ENCODE data around the gene COL27A1. TPM values are rescaled to one million over a fixed set of nuclear protein-coding genes. Genes with fewer than 3 reads are reported as not detected.

COL27A1 gene
- total RNA-seq, 4 donors from 2014 or later, result 2.1 to 9.0 (median 3.8) TPM

GRCh38 chr9:114207845-114208244, 52.5 kb downstream of the COL27A1 start:
- intact Hi-C loops (cut with DNase I; ENCODE audit: low total_unique reads) (no loop called here), in situ Hi-C loops (cut with MboI; ENCODE audit: low pct_ligation_motif_present in 1 of 4, low pct_unique_long_range_greater_than_20kb in 1 of 4, low sequenced_read_pairs in 3 of 4) (no loop called here)
- Histone ChIP-seq H3K27ac (no peak overlapping the region), H3K4me1 (peaks cover 0 to 14% (median 7%) of the 10 kb centered on the region in 4 donors), H3K9me3 (no peaks in the 10 kb centered on the region), H3K4me3 (no peak overlapping the region), H3K27me3 (no peaks in the 10 kb centered on the region), H3K36me3 (no peaks in the 10 kb centered on the region)
- no peak for DNase-seq
- TF ChIP-seq, protein P1, sequence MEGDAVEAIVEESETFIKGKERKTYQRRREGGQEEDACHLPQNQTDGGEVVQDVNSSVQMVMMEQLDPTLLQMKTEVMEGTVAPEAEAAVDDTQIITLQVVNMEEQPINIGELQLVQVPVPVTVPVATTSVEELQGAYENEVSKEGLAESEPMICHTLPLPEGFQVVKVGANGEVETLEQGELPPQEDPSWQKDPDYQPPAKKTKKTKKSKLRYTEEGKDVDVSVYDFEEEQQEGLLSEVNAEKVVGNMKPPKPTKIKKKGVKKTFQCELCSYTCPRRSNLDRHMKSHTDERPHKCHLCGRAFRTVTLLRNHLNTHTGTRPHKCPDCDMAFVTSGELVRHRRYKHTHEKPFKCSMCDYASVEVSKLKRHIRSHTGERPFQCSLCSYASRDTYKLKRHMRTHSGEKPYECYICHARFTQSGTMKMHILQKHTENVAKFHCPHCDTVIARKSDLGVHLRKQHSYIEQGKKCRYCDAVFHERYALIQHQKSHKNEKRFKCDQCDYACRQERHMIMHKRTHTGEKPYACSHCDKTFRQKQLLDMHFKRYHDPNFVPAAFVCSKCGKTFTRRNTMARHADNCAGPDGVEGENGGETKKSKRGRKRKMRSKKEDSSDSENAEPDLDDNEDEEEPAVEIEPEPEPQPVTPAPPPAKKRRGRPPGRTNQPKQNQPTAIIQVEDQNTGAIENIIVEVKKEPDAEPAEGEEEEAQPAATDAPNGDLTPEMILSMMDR (IDR thresholded peaks at IDR 0.05), result no peak
- TF ChIP-seq POLR2AphosphoS5 (IDR thresholded peaks at IDR 0.05) (no peak), EP300 (IDR thresholded peaks at IDR 0.05; ENCODE audit: low read depth) (no peak), POLR2A (IDR thresholded peaks at IDR 0.05) (no peak)
- WGBS, 2 donors (ENCODE audit: low coverage in 1 of 2), result 90% methylated on average over 6 of the region's 6 CpGs; no CpG with 5 or more reads in 1 of the 2 donors

- Histone ChIP-seq H3K27me3 (no peaks in the 10 kb centered on the region), H3K36me3 (no peaks in the 10 kb centered on the region), H3K4me3 (no peak overlapping the region), H3K27ac (no peak overlapping the region), H3K9me3 (no peaks in the 10 kb centered on the region), H3K4me1 (peaks cover 0 to 14% (median 7%) of the 10 kb centered on the region in 4 donors)
- in situ Hi-C loops (cut with MboI; ENCODE audit: low pct_ligation_motif_present in 1 of 4, low pct_unique_long_range_greater_than_20kb in 1 of 4, low sequenced_read_pairs in 3 of 4), result no loop called here
- no peak for TF ChIP-seq POLR2AphosphoS5 (IDR thresholded peaks at IDR 0.05)
- TF ChIP-seq POLR2A (IDR thresholded peaks at IDR 0.05), result no peak
- no peak for DNase-seq
- intact Hi-C loops (cut with DNase I; ENCODE audit: low total_unique reads), result no loop called here
- 90% methylated on average over 18 of the region's 18 CpGs; no CpG with 5 or more reads in 1 of the 2 donors for WGBS, 2 donors (ENCODE audit: low coverage in 1 of 2)
These were observed 53.8 kb downstream of the COL27A1 start for GRCh38 chr9:114209151-114209550.

DNA sequence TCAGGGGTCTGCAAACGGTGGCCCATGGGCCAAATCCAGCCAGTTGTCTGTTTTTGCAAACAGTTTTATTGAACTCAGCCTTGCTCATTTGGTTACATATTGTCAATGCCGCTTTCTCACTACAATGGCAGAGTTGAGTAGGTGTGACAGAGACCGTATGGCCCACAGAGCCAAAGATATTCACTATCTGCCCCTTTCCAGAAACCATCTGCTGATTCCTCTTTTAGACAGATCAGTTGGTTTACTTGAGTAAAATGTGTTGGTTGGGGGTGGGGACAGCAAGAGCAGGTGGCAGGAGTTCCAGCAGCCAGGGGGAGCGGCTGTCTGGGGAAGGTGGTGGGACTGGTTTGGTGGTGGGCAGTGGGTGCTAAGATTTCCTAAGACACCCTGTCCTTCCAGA, 54.8 kb downstream of the COL27A1 start:
- TF ChIP-seq, protein P1 (IDR thresholded peaks at IDR 0.05), result no peak
- no peak for TF ChIP-seq POLR2AphosphoS5 (IDR thresholded peaks at IDR 0.05)
- no peak for TF ChIP-seq EP300 (IDR thresholded peaks at IDR 0.05; ENCODE audit: low read depth)
- TF ChIP-seq POLR2A (IDR thresholded peaks at IDR 0.05), result no peak
- no peak overlapping the region for H3K27ac ChIP-seq
- no peaks in the 10 kb centered on the region for H3K9me3 ChIP-seq
- H3K4me3 ChIP-seq, result no peak overlapping the region
- WGBS, 2 donors (ENCODE audit: low coverage in 1 of 2), result 85% methylated on average over 4 of the region's 4 CpGs; no CpG with 5 or more reads in 1 of the 2 donors
- no peaks in the 10 kb centered on the region for H3K36me3 ChIP-seq
- in situ Hi-C loops (cut with MboI; ENCODE audit: low pct_ligation_motif_present in 1 of 4, low pct_unique_long_range_greater_than_20kb in 1 of 4, low sequenced_read_pairs in 3 of 4) (no loop called here), intact Hi-C loops (cut with DNase I; ENCODE audit: low total_unique reads) (no loop called here)
- DNase-seq, result no peak
- no peaks in the 10 kb centered on the region for H3K27me3 ChIP-seq
- peaks cover 0 to 14% (median 7%) of the 10 kb centered on the region in 4 donors for H3K4me1 ChIP-seq

DNA sequence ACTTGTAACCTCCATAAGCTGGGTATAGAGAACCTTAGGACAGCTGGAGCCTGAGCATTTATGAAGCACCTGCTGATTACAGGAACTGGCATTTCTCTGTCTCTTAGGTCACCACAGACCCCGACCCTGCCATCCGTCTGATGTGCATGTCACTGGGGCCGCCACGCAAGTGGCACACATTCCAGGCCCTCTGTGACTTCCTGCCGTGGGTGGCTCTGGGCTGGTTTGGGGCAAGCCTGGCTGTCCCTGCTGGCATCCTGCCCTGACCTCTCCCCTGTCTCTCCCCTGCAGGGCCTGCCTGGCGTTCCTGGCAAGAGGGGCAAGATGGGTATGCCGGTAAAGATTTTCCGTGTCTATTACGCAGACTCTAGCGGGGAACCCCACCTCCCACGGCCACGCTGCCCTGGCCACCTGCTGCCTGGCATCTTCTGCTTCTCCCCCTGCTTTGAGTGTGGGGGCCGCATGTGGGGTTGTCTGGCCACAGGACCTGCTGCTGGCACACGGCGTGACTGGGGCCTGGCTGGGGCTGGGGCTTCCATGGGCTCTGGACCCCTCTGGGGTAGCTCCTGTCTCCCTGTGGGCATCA, 55.4 kb downstream of the COL27A1 start:
- Histone ChIP-seq H3K27ac (no peak overlapping the region), H3K36me3 (no peaks in the 10 kb centered on the region), H3K4me1 (peaks cover 0 to 14% (median 7%) of the 10 kb centered on the region in 4 donors), H3K4me3 (no peak overlapping the region), H3K9me3 (no peaks in the 10 kb centered on the region), H3K27me3 (no peaks in the 10 kb centered on the region)
- no peak for TF ChIP-seq POLR2AphosphoS5 (IDR thresholded peaks at IDR 0.05)
- no peak for TF ChIP-seq POLR2A (IDR thresholded peaks at IDR 0.05)
- TF ChIP-seq, protein P1 (IDR thresholded peaks at IDR 0.05), result no peak
- no peak for TF ChIP-seq EP300 (IDR thresholded peaks at IDR 0.05; ENCODE audit: low read depth)
- in situ Hi-C loops (cut with MboI; ENCODE audit: low pct_ligation_motif_present in 1 of 4, low pct_unique_long_range_greater_than_20kb in 1 of 4, low sequenced_read_pairs in 3 of 4), result no loop called here
- DNase-seq, result no peak
- intact Hi-C loops (cut with DNase I; ENCODE audit: low total_unique reads), result no loop called here
- whole genome bisulfite sequencing, 2 donors (ENCODE audit: low coverage in 1 of 2), result 40 to 88% methylated on average over 1 to 12 of the region's 15 CpGs

- no peaks in the 10 kb centered on the region for H3K27me3 ChIP-seq
- WGBS, 2 donors (ENCODE audit: low coverage in 1 of 2), result 92% methylated on average over 5 of the region's 5 CpGs; no CpG with 5 or more reads in 1 of the 2 donors
- H3K4me3 ChIP-seq, result no peak overlapping the region
- TF ChIP-seq POLR2AphosphoS5 (IDR thresholded peaks at IDR 0.05) (no peak), POLR2A (IDR thresholded peaks at IDR 0.05) (no peak), EP300 (IDR thresholded peaks at IDR 0.05; ENCODE audit: low read depth) (no peak)
- TF ChIP-seq, protein P1 (IDR thresholded peaks at IDR 0.05), result no peak
- no peak overlapping the region for H3K27ac ChIP-seq
- intact Hi-C loops (cut with DNase I; ENCODE audit: low total_unique reads), result no loop called here
- no peaks in the 10 kb centered on the region for H3K4me1 ChIP-seq
- in situ Hi-C loops (cut with MboI; ENCODE audit: low pct_ligation_motif_present in 1 of 4, low pct_unique_long_range_greater_than_20kb in 1 of 4, low sequenced_read_pairs in 3 of 4), result no loop called here
- H3K36me3 ChIP-seq, result no peaks in the 10 kb centered on the region
- DNase-seq, result no peak
- H3K9me3 ChIP-seq, result no peaks in the 10 kb centered on the region
These were observed 57.5 kb downstream of the COL27A1 start for GRCh38 chr9:114212826-114213225.

Data from transverse colon (tissue), 4 donors.